Right lobe of liver (tissue), 4 donors: ENCODE results near the gene SAMD1.

Experiments used
- POLR2A ChIP-seq: fragments of 450-650 bp; IDR thresholded peaks from one replicate; pipeline ENCODE4 v1.6.1; 2017; ENCODE audit warnings: antibody characterized with exemption, mild to moderate bottlenecking
- TF ChIP-seq, protein P1 (sequence below), 4 donors: fragments of 200-600 bp in 3 of 4; fragments of 450-650 bp in 1 of 4; IDR thresholded peaks; one replicate each; pipeline versions ENCODE4 v1.5.1 to v1.8.0; 2016 to 2022; ENCODE audit warnings: antibody characterized with exemption in 4 of 4, mild to moderate bottlenecking in 2 of 4
- donor health status: DM: no; HTN: no; CAD: no.
- donor health status: DM: no; HTN: no; CAD: no.
- donor health status: DM: no; HTN: yes; CAD: no.

DNA sequence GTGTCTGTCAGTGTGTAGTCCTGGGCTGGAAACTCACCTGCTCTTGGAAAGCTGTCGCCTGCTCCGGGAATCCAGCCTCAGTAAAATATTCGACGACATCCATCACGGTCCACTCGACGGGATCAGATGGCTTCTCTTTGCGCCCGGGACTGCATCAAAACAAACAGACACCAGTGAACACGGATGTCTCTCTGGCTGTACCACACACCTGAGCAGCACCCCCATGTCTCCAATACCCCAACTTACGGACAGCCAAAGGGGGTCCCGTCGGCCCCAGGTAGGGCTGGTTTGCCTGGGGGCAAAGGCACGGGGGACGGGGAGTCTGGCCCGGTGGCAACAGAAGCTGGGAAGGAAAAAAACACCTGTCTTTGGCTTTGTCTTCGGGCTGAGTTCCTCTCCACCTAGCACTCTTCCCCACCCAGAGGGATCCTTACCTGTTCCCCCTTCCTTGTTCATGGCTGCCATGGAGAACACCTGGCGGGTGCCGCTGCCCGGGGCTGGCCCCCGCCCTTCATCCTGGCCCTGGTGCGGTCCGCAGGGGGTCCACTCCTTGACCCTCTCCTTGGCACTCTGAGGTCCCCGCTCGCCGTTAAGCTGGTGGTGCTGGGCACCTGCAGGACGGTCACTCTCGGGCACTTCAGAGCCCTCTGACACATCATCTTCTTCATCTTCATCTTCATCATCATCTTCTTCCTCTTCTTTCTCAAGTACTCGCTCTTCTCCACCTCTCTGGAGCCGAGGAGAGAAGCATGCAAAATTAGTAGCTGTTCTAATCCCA, 1.7 kb downstream of the SAMD1 start:
- TF ChIP-seq, protein P1, sequence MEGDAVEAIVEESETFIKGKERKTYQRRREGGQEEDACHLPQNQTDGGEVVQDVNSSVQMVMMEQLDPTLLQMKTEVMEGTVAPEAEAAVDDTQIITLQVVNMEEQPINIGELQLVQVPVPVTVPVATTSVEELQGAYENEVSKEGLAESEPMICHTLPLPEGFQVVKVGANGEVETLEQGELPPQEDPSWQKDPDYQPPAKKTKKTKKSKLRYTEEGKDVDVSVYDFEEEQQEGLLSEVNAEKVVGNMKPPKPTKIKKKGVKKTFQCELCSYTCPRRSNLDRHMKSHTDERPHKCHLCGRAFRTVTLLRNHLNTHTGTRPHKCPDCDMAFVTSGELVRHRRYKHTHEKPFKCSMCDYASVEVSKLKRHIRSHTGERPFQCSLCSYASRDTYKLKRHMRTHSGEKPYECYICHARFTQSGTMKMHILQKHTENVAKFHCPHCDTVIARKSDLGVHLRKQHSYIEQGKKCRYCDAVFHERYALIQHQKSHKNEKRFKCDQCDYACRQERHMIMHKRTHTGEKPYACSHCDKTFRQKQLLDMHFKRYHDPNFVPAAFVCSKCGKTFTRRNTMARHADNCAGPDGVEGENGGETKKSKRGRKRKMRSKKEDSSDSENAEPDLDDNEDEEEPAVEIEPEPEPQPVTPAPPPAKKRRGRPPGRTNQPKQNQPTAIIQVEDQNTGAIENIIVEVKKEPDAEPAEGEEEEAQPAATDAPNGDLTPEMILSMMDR (IDR thresholded peaks at IDR 0.05): no peak
- TF ChIP-seq POLR2A: no peak
